SK-N-SH (cell line): Measurements from ENCODE around the gene TIAM1. TPM values are rescaled to one million over a fixed set of nuclear protein-coding genes. Genes with fewer than 3 reads are reported as not detected.

Experiments used
- CTCF ChIA-PET: fragments of 300-600, 350-600 bp; formaldehyde crosslinking; extraction: SDS; loops from one replicate; lab custom pipeline; 2021; lab: Yijun Ruan, JAX
- POLR2A ChIA-PET: fragments of 350-600 bp; sonication (Branson Sonifier 250); formaldehyde crosslinking; extraction: SDS; loops from one replicate; lab custom pipeline; 2020; ENCODE audit warnings: antibody characterized with exemption, inconsistent platforms; lab: Yijun Ruan, JAX
- DNase-seq: peaks from one replicate; pipeline ENCODE4 v3.0.0; 2012
- H2AFZ ChIP-seq: fragments of 200-600 bp; sonication (generic); 2 replicates; pipeline ENCODE4 v1.8.1; 2016; ENCODE audit warnings: antibody characterized with exemption, mild to moderate bottlenecking, low read depth
- H3F3A ChIP-seq: fragments of 200-600 bp; sonication (generic); replicated peaks from 2 replicates; pipeline ENCODE3; 2016; ENCODE audit warnings: antibody characterized with exemption, mild to moderate bottlenecking; ENCODE audit not compliant: insufficient read depth
- H3K27ac ChIP-seq, 2 experiments: fragments of 200-500 bp in 1 of 2; fragments of 200-600 bp in 1 of 2; sonication (Bioruptor generic) in 1 of 2; sonication (generic), shearing (Covaris generic) in 1 of 2; 2 replicates each; pipeline versions ENCODE4 v1.5.1 to v1.6.1; 2014 to 2016; ENCODE audit warnings: low read depth in 2 of 2, inconsistent platforms in 1 of 2, low read length in 1 of 2, mild to moderate bottlenecking in 1 of 2, mixed read lengths in 1 of 2
- H3K27me3 ChIP-seq: fragments of 200-600 bp; sonication (generic), shearing (Covaris generic); 2 replicates; pipeline ENCODE4 v1.6.1; 2016; ENCODE audit warnings: mixed run types; ENCODE audit not compliant: insufficient read depth
- H3K36me3 ChIP-seq, 2 experiments: fragments of 200-500 bp in 1 of 2; fragments of 200-600 bp in 1 of 2; sonication (Bioruptor generic) in 1 of 2; sonication (generic) in 1 of 2; replicated peaks in 1 of 2; 2 replicates each; pipeline versions ENCODE3 to v1.5.1; 2014 to 2016; ENCODE audit warnings: low read length in 1 of 2, mild to moderate bottlenecking in 1 of 2; ENCODE audit not compliant: insufficient read depth in 2 of 2, control insufficient read depth in 1 of 2
- H3K4me1 ChIP-seq, 2 experiments: fragments of 200-500 bp in 1 of 2; fragments of 200-600 bp in 1 of 2; sonication (Bioruptor generic) in 1 of 2; sonication (generic), shearing (Covaris generic) in 1 of 2; 2 replicates each; pipeline versions ENCODE4 v1.5.1 to v1.6.1; 2014 to 2016; ENCODE audit warnings: low read depth in 1 of 2, low read length in 1 of 2, mixed run types in 1 of 2; ENCODE audit not compliant: insufficient read depth in 2 of 2, control insufficient read depth in 1 of 2
- H3K4me2 ChIP-seq: fragments of 200-600 bp; sonication (generic), shearing (Covaris generic); 2 replicates; pipeline ENCODE4 v1.6.1; 2017; ENCODE audit warnings: mixed run types
- H3K4me3 ChIP-seq, 2 experiments: fragments of 200-500 bp in 1 of 2; fragments of 200-600 bp in 1 of 2; sonication (Bioruptor generic) in 1 of 2; sonication (generic), shearing (Covaris generic) in 1 of 2; 2 replicates each; pipeline versions ENCODE4 v1.5.1 to v1.8.1; 2014 to 2016; ENCODE audit warnings: low read depth in 2 of 2, inconsistent platforms in 1 of 2, low read length in 1 of 2, mild to moderate bottlenecking in 1 of 2, mixed read lengths in 1 of 2, moderate library complexity in 1 of 2
- H3K79me2 ChIP-seq: fragments of 200-600 bp; sonication (generic); 2 replicates; pipeline ENCODE4 v1.8.1; 2017; ENCODE audit warnings: mild to moderate bottlenecking; ENCODE audit not compliant: insufficient read depth
- H3K9ac ChIP-seq: fragments of 200-600 bp; sonication (generic); 2 replicates; pipeline ENCODE4 v1.6.1; 2017; ENCODE audit warnings: mixed run types
- H3K9me2 ChIP-seq: fragments of 200-600 bp; sonication (generic); 2 replicates; pipeline ENCODE4 v1.6.1; 2017; ENCODE audit warnings: mixed run types
- H3K9me3 ChIP-seq: fragments of 200-600 bp; sonication (generic); 2 replicates; pipeline ENCODE4 v1.6.1; 2017; ENCODE audit warnings: mixed run types, mild to moderate bottlenecking, moderate library complexity
- H4K20me1 ChIP-seq: fragments of 200-600 bp; sonication (generic); 2 replicates; pipeline ENCODE4 v1.6.1; 2017; ENCODE audit warnings: mild to moderate bottlenecking, mixed run types; ENCODE audit not compliant: insufficient read depth
- ELF1 ChIP-seq: IDR thresholded peaks from 2 replicates; pipeline ENCODE4 v1.4.0; 2012
- EZH2phosphoT487 ChIP-seq: fragments of 200-600 bp; sonication (generic); IDR thresholded peaks from 2 replicates; pipeline ENCODE4 v1.6.1; 2017; ENCODE audit warnings: low read depth, mixed run types, mild to moderate bottlenecking, antibody characterized with exemption, moderate library complexity, borderline replicate concordance
- FOXJ3 ChIP-seq: sonication (generic); formaldehyde crosslinking; IDR thresholded peaks from 2 replicates; pipeline ENCODE4 v1.5.1; 2020; ENCODE audit warnings: mild to moderate bottlenecking, missing genetic modification reagents
- FOXM1 ChIP-seq: IDR thresholded peaks from 2 replicates; pipeline ENCODE4 v1.4.0; 2012; ENCODE audit warnings: low read depth, mild to moderate bottlenecking
- GABPA ChIP-seq: IDR thresholded peaks from 2 replicates; pipeline ENCODE4 v1.4.0; 2012; ENCODE audit warnings: low read depth, mild to moderate bottlenecking
- GATA2 ChIP-seq: sonication (generic); formaldehyde crosslinking; IDR thresholded peaks from 2 replicates; pipeline ENCODE4 v1.5.0; 2020; ENCODE audit warnings: mild to moderate bottlenecking, missing genetic modification reagents
- JUND ChIP-seq: IDR thresholded peaks from 2 replicates; pipeline ENCODE4 v1.4.0; 2012
- MEF2A ChIP-seq: IDR thresholded peaks from 2 replicates; pipeline ENCODE4 v1.4.0; 2012; ENCODE audit warnings: low read depth, borderline replicate concordance
- MXI1 ChIP-seq: IDR thresholded peaks from 2 replicates; pipeline ENCODE4 v1.6.1; 2012; ENCODE audit warnings: mild to moderate bottlenecking, low read depth, low read length, improper control_type of control experiment
- NRF1 ChIP-seq: IDR thresholded peaks from 2 replicates; pipeline ENCODE4 v1.6.1; 2012; ENCODE audit warnings: low read depth, mild to moderate bottlenecking, low read length
- RAD21 ChIP-seq: IDR thresholded peaks from 2 replicates; pipeline ENCODE4 v1.6.1; 2012; ENCODE audit warnings: mild to moderate bottlenecking, low read length
- RCOR1 ChIP-seq: fragments of 150-350 bp; IDR thresholded peaks from 2 replicates; pipeline ENCODE4 v1.6.1; 2017; ENCODE audit warnings: antibody characterized with exemption, low read length
- RFX5 ChIP-seq: IDR thresholded peaks from 2 replicates; pipeline ENCODE4 v1.6.1; 2012; ENCODE audit warnings: mild to moderate bottlenecking, improper control_type of control experiment, low read length
- SMC3 ChIP-seq: IDR thresholded peaks from 2 replicates; pipeline ENCODE4 v1.6.1; 2012; ENCODE audit warnings: low read depth, low read length, improper control_type of control experiment
- TAF1 ChIP-seq: IDR thresholded peaks from 2 replicates; pipeline ENCODE4 v1.6.1; 2012; ENCODE audit warnings: low read depth, mild to moderate bottlenecking, low read length, moderate library complexity, borderline replicate concordance
- TCF12 ChIP-seq: IDR thresholded peaks from 2 replicates; pipeline ENCODE4 v1.4.0; 2012
- YY1 ChIP-seq: IDR thresholded peaks from 2 replicates; pipeline ENCODE4 v1.4.0; 2012; ENCODE audit warnings: low read depth, mild to moderate bottlenecking
- WGBS: methylation state at CpG from one replicate; pipeline ENCODE4 v1.1.6; 2017; ENCODE audit warnings: low lambda C conversion rate; 5-methylcytosine and 5-hydroxymethylcytosine counted together
- polyA plus RNA-seq, 3 experiments: library from polyadenylated mRNA; depleted of rRNA; stranded (reverse); fragments of >200 nt; gene quantifications; 2 replicates each; pipeline ENCODE4 v1.2.3, GENCODE V29; 2012
- TF ChIP-seq, protein P1 (sequence below): IDR thresholded peaks from 2 replicates; pipeline ENCODE4 v1.4.0; 2012; ENCODE audit warnings: low read depth
- TF ChIP-seq, protein P2 (sequence below): IDR thresholded peaks from 2 replicates; pipeline ENCODE4 v1.4.0; 2012; ENCODE audit warnings: low read depth, borderline replicate concordance
- TF ChIP-seq, protein P3 (sequence below): IDR thresholded peaks from 2 replicates; pipeline ENCODE4; 2012

Gene TIAM1
- polyA plus RNA-seq, 1 of the 3 experiments (the other 2 are of a cell fraction) = 1.7 TPM

DNA sequence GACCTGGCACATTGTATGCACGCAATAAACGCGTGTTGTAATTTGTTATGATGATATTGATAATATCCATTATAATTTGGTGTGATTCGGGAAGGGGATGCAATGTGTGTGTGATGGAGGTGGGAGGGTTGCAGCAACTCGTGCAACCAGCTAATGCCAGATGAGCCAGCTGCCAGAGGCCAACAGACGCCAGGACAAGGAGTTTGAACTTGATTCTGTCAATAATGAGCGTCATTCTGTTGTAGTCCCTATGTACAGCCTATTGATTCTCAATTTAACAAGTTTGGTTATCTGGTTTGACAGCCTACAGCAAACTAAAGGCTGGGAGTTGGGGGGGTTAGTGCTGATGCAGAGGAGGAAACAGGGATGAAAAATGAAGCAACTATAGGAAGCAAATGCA is 35.5 kb downstream of the TIAM1 start:
- no peak for TF ChIP-seq RAD21
- no peak for TF ChIP-seq TAF1
- no peak for TF ChIP-seq GATA2
- no peak for TF ChIP-seq ELF1
- TF ChIP-seq EZH2phosphoT487 = no peak
- TF ChIP-seq TCF12 = no peak
- TF ChIP-seq JUND = no peak
- TF ChIP-seq FOXM1 = no peak
- no peak for TF ChIP-seq NRF1
- no peak for TF ChIP-seq MEF2A
- TF ChIP-seq, protein P1, sequence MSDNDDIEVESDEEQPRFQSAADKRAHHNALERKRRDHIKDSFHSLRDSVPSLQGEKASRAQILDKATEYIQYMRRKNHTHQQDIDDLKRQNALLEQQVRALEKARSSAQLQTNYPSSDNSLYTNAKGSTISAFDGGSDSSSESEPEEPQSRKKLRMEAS = no peak
- no peak for TF ChIP-seq SMC3
- no peak for TF ChIP-seq YY1
- TF ChIP-seq, protein P2, sequence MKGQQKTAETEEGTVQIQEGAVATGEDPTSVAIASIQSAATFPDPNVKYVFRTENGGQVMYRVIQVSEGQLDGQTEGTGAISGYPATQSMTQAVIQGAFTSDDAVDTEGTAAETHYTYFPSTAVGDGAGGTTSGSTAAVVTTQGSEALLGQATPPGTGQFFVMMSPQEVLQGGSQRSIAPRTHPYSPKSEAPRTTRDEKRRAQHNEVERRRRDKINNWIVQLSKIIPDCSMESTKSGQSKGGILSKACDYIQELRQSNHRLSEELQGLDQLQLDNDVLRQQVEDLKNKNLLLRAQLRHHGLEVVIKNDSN = no peak
- no peak for TF ChIP-seq RFX5
- no peak for TF ChIP-seq FOXJ3
- TF ChIP-seq, protein P3, sequence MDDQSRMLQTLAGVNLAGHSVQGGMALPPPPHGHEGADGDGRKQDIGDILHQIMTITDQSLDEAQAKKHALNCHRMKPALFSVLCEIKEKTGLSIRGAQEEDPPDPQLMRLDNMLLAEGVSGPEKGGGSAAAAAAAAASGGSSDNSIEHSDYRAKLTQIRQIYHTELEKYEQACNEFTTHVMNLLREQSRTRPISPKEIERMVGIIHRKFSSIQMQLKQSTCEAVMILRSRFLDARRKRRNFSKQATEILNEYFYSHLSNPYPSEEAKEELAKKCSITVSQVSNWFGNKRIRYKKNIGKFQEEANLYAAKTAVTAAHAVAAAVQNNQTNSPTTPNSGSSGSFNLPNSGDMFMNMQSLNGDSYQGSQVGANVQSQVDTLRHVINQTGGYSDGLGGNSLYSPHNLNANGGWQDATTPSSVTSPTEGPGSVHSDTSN = no peak
- TF ChIP-seq MXI1 = no peak
- TF ChIP-seq RCOR1 = no peak
- Histone ChIP-seq H3K9me2 (no peaks in the 10 kb centered on the region), H4K20me1 (no peaks in the 10 kb centered on the region), H3K36me3 (no peaks in the 10 kb centered on the region), H3K4me2 (no peak overlapping the region), H3K4me3 (no peak overlapping the region), H2AFZ (no peak overlapping the region), H3K4me1 (peaks cover 0 to 2% of the 10 kb centered on the region in 2 experiments; a peak in 1 of 4 replicates), H3K27ac (no peak overlapping the region), H3K9me3 (no peaks in the 10 kb centered on the region), H3F3A (no peaks in the 10 kb centered on the region), H3K79me2 (no peaks in the 10 kb centered on the region), H3K9ac (no peak overlapping the region), H3K27me3 (no peaks in the 10 kb centered on the region)
- 71% methylated on average over 7 of the region's 7 CpGs for WGBS
- POLR2A ChIA-PET = no interaction called here
- DNase-seq = no peak
- CTCF ChIA-PET = no interaction called here

DNA sequence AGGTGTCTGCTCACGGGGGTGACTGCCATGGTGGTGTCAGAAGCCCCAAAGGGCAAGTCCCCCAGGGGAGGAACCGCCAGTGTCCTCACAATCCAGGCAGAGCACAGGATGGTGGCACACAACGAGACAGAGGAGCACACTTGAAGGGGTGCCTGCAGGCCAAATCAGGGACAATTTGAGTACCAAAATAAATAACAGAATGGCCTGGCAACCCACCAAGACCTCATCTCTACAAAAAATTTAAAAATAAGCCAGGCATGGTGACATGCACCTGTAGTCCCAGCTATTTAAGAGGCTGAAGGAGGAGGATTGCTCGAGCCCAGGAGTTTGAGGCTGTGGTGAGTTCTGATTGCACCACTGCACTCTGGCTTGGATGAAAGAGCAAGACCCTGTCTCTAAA is 38.2 kb downstream of the TIAM1 start:
- H3K4me1 ChIP-seq = peaks cover 0 to 2% of the 10 kb centered on the region in 2 experiments; a peak in 1 of 4 replicates
- CTCF ChIA-PET = interaction anchor here (1.0 kb wide), 1 partner anchor 275 kb away, joined by 3 read pairs; no protein-coding TSS in a partner anchor

More for the DNA sequence above, 38.2 kb downstream of the TIAM1 start:
- H3K4me3 ChIP-seq = no peak overlapping the region
- H2AFZ ChIP-seq = no peak overlapping the region
- no peaks in the 10 kb centered on the region for H3K36me3 ChIP-seq
- H3K9me2 ChIP-seq = no peaks in the 10 kb centered on the region
- POLR2A ChIA-PET = no interaction called here
- H3K79me2 ChIP-seq = no peaks in the 10 kb centered on the region
- no peaks in the 10 kb centered on the region for H3F3A ChIP-seq
- no peaks in the 10 kb centered on the region for H4K20me1 ChIP-seq
- WGBS = 58% methylated on average over 4 of the region's 4 CpGs
- no peaks in the 10 kb centered on the region for H3K27me3 ChIP-seq
- H3K4me2 ChIP-seq = no peak overlapping the region
- H3K9ac ChIP-seq = no peak overlapping the region
- no peak for TF ChIP-seq GABPA
- no peak overlapping the region for H3K27ac ChIP-seq
- no peak for DNase-seq
- no peaks in the 10 kb centered on the region for H3K9me3 ChIP-seq
